GM18907 (cell line): Measurements from ENCODE around the gene CPAMD8.

ENCODE experiments used
- ATAC-seq: cut with Tn5 transposase; IDR thresholded peaks from one replicate; pipeline ENCODE4 v1.9.1; 2021; ENCODE audit warnings: mild to moderate bottlenecking, moderate library complexity; ENCODE audit not compliant: unreplicated experiment

Gene CPAMD8

DNA sequence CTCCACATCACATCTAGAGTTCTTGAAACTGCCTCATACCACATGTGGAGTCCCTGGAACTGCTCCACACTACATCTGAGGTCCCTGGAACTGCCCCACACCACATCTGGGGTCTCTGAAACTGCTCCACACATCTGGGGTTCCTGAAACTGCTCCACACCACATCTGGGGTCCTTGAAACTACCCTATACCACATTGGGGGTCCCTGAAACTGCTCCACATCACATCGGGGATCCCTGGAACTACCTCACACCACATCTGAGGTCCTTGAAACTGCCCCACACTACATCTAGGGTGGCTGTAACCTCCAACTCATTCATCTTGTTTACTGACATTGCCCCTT, 104.0 kb downstream of the CPAMD8 start:
- no peak for ATAC-seq

DNA sequence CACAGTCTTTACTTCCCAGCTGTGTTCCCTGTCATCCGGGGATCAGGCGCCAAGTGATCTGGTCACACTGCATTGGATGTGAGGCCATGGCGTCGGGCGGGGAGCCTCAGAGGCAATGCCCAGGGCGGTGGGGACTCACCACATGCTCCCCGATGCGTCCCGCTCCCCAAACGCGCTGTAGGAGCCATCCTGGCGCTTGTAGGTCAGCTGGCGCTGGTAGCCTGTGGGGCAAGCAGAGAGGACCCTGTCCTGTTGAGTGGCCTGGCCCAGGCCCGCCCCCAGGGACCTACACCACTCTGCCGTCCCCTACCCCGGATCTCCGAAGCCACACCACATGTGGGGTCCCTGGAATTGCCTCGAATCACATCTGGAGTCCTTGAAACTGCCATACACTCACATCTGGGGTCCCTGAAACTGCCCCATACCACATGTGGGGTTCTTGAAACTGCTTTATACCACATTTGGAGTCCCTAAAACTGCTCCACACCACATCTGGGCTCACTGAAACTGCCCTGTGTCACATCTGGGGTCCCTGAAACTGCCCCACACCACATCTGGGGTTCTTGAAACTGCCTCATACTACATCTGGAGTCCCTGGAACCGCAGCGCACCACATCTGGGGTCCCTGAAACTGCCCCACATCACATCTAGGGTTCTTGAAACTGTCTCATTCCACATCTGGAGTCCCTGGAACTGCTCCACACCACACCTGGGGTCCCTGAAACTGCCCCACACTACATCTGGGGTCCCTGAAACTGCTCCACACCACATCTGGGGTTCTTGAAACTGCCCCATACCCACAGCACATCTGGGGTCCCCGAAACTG, 104.6 kb downstream of the CPAMD8 start:
- no peak for ATAC-seq

DNA sequence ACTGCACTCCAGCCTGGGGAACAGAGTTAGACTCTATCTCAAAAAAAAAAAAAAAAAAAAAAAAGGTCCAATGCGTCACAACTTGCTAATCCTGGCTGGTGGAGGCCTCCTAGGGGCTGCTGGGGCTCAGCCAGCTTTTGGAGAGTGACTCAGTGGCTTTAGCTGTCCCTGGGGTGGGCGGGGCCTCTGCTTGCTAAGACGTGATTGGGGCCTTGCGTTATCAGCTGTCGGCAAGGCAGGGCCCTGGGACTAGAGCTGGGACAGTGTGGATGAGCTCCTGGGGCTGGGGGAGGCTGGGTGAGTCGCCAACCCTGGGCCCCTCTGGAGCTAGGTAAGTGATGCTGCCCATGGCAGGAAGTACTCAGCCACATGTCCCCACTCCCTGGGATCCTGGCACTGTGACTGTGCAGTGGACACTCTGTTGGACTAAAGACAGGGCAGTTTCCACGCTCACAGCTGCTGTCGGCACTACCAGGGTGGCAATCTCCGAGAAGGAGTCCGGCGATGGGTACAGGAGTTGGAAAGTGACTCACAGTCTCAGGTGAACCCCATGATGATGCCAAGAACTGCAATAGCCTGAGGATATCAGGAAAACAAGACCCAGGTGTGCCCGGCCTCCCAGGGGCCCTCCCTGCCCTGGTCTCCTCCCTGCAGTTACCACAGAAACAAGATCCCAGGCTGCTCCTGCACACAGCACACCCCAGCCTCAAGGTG, 105.6 kb downstream of the CPAMD8 start:
- ATAC-seq, result no peak

DNA sequence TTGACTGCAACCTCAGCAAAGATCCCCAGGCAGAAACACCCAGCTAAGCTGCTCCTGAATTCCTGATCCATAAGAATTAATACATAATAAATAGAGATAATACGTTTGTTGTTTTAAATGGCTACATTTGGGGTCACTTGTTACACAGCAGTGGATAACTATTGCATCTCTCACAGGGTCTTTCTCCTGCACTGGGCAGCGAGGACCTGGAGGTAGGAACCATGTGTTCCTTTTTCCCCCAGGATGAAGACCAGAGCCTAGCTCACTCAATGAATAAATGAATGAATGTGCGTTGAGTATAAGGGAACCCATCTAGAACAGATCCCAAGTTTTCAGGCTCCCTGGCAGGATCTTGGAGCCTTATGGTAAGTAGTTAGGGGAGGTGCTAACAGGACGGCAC, 107.1 kb downstream of the CPAMD8 start:
- ATAC-seq, result no peak

DNA sequence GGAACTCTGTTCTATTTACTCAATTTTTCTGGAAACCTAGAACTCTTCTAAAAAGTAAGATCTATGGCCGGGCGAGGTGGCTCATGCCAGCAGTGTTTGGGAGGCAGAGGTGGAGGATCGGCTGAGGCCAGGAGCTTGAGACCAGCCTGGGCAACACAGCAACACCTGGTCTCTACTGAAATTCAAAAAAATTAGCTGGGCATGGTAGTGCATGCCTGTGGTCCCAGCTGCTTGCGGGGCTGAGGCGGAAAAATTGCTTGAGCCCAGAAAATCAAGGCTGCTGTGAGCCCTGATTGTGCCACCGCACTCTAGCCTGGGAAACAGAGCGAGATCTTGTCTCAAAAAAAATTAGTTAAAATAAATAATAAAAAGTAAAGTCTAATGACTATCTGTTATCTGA, 109.2 kb downstream of the CPAMD8 start:
- ATAC-seq, result no peak

DNA sequence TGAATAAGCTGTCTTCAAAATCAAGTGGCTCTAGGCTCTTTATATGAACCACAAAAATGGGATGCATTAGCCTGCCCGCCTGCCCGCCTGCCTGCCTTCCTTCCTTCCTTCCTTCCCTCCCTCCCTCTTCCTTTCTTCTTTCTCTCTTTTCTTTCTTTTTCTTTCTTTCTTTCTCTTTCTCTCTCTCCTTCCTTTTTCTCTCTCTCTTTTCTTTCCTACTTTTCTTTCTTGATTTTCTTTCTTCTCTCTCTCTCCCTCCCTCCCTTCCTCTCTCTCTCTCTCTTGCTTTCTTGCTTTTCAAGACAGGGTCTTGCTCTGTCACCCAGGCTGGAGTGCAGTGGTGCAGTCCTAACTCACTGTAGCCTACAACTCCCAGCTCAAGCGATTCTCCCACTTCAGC, 110.9 kb downstream of the CPAMD8 start:
- ATAC-seq, result no peak

DNA sequence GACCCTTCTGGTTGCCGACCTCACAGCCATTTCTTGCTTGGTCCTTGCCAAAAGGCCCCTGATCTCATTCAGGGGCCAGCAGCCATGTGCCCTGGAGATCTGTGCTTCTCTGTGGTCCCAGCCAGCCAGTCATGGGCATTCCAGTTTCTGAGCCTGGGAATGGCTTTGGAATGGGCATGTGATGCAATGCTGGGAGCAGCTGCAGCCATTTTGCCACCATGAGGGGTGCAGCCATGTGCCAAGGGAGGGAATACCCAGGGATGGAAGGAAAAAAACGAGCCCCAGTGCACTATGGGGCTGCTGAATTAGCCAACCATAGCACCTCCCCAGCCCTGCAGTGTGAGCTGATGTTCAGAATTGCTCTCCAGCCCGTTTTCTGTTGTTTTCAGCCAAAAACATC, 111.5 kb downstream of the CPAMD8 start:
- ATAC-seq, result no peak

DNA sequence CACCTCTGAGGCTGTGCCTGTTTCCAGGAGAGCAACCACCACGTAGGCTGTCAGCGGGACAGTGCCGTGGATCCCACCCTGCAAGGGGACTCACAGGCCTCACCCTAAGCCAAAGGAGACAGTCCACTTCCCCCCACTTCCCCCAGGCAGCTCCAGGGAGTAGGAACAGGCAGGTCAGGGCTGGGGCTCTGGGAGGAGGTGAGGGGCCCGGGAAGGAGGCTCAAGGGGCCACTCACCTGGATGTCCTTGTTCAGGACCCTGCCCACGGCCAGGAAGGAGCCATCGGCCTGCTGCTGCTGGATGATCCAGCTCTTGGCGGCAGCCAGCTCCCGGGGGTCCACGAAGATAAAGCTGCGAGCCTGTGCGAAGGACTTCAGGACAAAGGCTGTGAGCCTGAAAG, 112.2 kb downstream of the CPAMD8 start:
- ATAC-seq, result no peak

DNA sequence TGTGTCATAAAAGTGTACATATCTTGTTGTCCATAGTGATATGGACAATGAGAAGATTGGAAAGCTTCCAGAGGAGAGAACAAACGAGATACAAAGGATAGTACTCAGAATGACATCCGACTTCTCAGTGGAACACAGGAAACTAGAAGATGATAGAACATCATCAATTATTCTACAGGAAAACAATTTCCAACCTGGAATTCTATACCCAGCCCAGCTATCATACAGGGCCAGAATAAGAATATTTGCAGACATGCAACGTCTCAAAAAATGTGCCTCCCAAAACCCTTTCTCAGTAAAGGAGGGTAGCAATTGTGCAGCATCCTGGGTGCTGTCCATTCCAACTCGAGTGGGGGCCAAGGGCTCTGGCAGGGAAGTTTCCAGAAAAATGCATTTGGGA, 113.8 kb downstream of the CPAMD8 start:
- ATAC-seq, result no peak

DNA sequence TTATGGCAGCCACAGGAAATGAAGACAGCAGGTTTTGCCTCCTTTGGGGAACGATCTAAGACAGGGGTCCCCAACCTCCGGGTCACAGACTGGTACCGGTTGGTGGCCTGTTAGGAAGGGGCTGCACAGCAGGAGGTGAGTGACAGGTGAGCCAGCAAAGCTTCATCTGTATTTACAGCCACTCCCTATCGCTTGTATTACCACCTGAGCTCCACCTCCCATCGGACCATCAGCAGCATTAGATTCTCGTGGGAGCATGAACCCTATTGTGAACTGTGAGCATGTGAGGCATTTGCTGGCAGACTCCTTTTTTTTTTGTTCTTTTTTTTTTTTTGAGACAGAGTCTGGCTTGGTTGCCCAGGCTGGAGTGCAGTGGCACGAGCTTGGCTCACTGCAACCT, 115.6 kb downstream of the CPAMD8 start:
- no peak for ATAC-seq

DNA sequence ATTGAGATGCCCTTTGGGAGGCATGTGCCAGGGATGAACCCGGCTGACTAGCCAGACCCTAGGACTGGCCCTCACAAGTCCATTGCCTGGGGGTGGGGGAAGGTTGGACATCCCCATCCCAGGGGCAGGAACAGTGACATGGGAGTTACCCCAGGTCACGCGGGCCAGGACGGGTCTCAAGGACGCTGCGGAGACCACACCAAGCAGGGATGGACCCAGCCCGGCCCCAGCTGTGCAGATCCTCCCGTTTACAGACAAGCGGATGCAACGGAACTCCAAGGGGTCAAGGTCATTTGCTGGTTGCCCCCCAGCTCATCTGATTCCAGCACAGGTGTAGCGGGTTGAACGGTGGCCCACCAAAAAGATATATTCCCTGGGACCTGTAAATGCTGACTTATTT, 117.9 kb downstream of the CPAMD8 start:
- ATAC-seq, result no peak

DNA sequence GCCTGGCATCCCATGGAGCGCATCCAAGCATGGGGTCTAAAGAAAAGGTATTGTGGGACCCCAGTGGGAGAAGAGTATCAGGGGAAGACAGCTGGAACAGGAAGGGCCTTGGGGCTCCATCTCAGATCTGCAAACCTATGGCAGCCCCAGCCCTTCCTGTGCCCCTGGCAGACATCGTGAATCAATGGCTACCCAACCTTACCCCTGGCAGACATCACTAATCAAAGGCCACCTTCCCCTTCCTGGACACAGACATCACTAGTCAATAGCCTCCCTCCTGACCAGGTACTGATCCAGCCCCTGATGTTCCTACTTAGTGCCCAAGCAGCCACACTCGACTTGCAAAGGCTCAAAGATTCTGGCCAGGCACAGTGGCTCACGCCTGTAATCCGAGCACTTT, 122.0 kb downstream of the CPAMD8 start:
- ATAC-seq, result no peak

DNA sequence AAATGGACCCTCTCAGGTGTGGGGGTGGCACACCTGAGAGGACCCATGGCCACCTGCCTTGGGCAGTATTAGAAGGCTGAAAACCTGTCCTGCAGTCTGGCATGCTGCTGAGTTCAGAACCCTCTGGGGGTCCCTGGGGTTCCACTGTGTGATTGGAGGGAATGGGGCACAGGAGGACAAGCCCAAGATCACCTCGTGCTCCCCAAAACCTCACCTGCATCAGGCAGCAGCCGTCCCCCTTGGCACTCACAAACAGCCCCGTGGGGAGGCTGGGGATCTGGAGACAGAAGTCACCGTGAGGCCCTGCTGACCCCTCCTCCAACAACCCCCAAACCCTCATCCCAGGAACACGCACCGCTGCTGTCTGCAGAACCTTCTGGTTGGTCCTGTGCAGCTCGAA, 123.3 kb downstream of the CPAMD8 start:
- no peak for ATAC-seq

DNA sequence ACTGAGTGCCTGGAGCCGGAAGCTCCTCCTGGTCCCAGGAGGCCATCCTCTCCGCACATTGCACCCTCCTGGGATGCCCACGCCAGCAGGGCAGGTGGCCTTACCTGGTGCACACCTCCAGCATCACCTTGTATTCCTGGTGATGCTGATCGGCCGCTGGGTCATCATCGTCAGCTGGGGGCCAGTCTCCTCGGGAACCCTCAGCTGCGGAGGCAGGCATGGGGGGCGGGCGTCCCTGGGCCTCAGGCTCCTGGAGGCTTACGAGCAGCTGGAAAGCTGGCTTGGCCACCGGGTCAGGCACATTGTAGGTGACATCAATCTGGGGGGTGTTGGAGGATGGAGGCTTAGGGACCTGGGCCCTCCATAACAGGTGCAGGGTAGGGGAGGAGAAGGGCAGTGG, 124.1 kb downstream of the CPAMD8 start:
- no peak for ATAC-seq

DNA sequence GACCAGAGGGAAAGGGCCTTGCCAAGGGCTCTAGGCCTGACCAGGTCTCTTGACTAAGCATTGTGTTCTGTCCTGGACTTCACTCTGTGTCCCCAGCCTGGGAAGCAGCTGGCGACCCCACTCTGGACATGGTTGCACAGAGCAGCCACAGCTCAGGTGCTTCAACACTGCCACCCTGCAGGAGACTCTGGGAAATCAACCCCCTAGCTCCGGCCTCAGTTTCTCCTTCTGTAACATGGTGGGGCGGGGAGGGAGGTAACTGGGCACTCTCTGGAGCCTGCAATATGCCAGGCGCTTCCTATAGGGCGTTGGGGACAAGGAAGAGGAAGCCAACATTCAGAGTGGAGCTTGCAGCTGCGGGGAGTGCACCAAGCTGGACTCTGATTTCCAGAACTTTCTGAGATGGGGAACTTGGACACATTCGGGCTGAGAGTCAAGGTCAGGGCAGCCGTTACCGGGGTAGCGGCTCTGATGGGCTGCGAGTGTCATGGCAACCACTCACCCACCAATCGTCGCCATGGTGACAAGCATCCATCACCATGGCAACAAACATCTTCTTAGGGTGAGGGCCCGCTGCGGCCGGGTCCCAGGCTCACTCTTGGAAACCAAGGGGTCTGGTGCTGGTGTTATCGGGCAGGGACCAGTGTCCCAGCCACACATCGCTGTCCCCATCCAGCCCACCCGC, 125.0 kb downstream of the CPAMD8 start:
- no peak for ATAC-seq

DNA sequence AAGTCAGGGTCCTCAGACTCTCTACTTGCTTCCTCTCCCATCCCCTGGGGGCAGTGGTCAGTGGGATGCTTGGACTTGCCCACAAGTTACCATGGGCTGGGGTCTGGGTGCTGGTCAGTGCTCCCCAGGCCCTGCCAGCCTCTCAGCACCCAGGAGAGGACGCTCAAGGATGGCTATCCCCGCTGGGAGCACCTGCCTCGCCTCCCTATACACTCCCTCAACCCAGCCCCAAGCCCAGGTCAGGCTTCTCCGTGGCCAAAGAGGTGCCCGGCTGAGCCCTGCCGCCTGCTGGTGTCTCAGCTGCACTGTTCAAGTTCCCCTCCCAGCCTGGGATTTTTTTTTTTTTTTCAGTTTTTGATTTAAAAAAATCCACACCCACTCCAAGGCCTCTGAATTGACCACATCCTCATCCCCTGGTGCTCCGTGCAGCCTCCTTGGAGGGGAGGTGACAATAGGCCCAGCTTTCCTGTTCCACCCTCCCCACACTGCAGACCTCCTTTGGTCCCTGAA, 127.0 kb downstream of the CPAMD8 start:
- ATAC-seq, result no peak

DNA sequence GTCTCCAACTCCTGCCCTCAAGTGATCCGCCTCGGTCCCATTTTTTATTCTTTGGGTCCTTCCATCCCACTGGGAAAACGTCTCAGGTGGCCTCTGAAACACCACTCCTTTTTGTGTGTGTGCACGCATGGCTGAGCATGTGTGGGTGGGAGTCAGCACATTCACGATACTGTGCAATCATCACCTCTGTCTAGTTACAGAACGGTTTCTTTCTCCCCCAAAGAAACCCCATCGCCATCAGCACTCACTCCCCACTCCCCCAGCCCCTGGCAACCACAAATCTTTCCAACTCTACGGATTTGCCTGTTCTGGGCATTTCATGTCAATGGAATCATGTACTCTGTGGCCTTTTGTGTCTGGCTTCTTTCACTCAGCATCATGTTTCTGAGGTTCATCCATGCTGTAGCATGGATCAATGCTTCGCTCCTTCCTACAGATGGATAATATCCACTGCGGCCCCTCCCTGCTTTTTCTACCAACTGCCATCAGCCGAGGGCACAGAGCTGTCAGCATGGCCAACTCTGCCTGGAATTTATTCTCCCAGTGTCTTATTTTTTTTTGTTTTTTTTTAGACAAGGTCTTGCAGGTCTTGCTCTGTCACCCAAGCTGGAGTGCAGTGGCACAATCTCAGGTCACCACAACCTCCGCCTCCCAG, 128.1 kb downstream of the CPAMD8 start:
- ATAC-seq, result no peak

DNA sequence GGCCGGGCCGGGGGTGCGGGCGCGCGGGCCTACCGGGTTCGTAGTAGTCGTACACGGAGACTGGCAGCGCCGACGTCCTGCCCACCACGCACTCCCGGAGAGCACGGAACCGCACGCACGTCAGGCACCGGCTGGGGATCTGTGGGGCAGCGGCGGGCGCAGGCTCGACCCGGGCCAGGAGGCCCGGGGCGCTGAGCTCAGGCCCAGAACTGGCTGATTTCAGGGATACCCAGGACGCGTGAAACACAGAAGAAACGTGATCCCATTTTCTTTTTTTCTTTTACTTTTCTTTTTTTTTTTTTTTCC, 128.8 kb downstream of the CPAMD8 start:
- ATAC-seq, result no peak

DNA sequence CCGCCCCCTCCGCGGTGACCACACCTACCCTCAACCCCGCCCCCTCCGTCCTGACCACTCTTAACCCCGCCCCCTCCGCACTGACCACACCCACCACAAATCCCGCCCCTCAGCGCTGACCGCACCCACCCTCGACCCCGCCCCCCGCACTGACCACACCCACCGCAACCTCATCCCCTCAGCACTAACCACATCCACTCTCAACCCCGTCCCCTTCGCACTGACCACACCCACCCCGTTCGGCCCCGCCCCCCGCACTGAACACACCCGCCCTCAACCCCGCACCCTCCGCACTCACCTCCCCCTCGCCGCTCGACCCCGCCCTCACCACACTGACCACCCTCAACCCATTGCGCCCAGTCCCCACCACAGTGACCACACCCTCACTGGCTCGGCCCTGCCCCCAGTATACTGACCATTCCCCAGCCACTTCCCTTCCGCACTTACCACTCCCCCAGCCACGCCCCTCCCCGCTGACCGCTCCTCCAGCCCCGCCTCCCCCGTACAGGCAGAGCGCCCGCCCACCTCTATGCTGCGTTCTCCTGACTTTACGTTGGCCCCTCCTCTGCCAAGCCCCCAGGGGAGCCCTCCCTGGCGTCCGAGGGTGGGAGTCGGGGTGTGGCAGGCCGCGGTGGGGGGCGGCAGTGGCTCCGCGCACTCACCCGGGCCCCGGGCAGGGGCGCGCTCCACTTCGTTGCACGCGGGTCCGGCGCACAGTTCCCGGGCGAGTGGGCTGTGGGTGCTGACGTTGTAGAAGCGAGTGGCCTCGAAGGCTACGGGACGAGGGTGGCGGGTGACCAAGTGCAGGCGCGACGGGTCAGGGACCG, 129.4 kb downstream of the CPAMD8 start:
- ATAC-seq, result peak; percentile 46

DNA sequence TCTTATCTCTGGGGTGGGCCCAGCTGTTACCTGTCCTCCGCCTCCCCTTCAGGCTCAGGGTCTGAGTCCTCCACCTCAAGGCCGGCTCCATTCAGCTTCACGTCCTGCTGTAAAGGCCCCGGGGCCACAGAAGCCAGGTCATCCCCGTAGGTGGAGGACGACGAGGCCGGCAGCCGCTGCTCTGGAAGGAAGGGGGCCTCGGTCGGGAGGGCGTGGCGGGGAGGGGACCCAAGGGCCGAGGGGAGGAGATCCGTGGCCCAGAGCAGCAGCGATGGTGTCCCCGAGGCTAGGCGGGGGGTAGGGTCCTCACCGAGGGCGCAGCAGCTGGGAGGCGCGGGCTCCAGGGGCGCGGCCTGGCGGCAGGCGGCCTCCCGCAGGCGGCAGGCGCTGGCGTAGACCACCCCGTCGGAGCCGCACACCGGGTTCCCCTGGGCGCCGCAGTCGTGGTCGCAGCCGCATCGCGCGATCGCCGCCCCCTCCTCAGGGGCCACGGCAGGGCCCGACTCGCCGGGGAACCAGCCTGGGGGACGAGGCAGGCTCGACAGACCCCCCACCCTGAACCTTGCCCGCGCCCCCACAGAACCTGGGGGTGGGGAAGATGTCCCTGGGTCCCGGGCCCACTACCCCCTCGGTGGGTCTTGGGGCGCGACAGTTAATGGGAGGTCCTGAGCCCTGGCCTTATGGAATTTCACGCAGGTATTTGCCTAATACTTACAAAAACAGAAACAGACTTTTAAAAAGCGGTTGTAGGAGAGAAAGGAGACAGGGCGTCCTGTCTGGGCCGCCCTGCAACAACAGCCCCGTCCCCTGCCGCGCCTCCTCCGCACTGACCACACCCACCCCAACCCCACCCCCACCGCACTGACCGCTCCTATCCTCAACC, 130.2 kb downstream of the CPAMD8 start:
- ATAC-seq, result no peak
